Activated CD8-positive, alpha-beta memory T cell treated with anti-CD3 and anti-CD28 coated beads, Interleukin-2, amount 10 ng/mL, durations not matched to agents 7 days and 5 days (primary cell): ENCODE results near the gene DDI2. TPM values are rescaled to one million over a fixed set of nuclear protein-coding genes. Genes with fewer than 3 reads are reported as not detected.

Experiments used
- ATAC-seq: fragments of 150-1000 bp; cut with Tn5 transposase; one replicate; pipeline ENCODE4 v1.10.0; 2021; ENCODE audit warnings: moderate library complexity
- CTCF ChIA-PET: fragments of 350-600 bp; sonication (Branson Sonifier 250); formaldehyde crosslinking; loops from one replicate; lab custom pipeline; 2021; ENCODE audit warnings: antibody characterized with exemption; lab: Charles Lee
- DNase-seq: peaks from one replicate; pipeline ENCODE4 v3.0.0-alpha.2; 2020
- H3K27ac Mint-ChIP-seq: one replicate; pipeline ENCODE4 v1.8.0; 2021; ENCODE audit warnings: mild to moderate bottlenecking, mixed read lengths
- H3K27me3 Mint-ChIP-seq: one replicate; pipeline ENCODE4 v1.8.0; 2021; ENCODE audit warnings: mixed read lengths
- H3K36me3 Mint-ChIP-seq: one replicate; pipeline ENCODE4 v1.8.0; 2021; ENCODE audit warnings: mild to moderate bottlenecking, mixed read lengths
- H3K4me1 Mint-ChIP-seq: one replicate; pipeline ENCODE4 v1.8.0; 2021; ENCODE audit warnings: mixed read lengths
- H3K4me3 Mint-ChIP-seq: one replicate; pipeline ENCODE4 v1.8.0; 2021; ENCODE audit warnings: mild to moderate bottlenecking, moderate library complexity, mixed read lengths
- H3K9me3 Mint-ChIP-seq: one replicate; pipeline ENCODE4 v1.8.0; 2022; ENCODE audit warnings: low read depth, mixed read lengths
- total RNA-seq, 2 experiments: library from RNA; stranded (reverse); gene quantifications; one replicate each; pipeline ENCODE4 v1.2.3, GENCODE V29; 2021

DDI2 gene
- total RNA-seq, 2 experiments from 2014 or later, result 24.0 to 31.4 TPM

DNA sequence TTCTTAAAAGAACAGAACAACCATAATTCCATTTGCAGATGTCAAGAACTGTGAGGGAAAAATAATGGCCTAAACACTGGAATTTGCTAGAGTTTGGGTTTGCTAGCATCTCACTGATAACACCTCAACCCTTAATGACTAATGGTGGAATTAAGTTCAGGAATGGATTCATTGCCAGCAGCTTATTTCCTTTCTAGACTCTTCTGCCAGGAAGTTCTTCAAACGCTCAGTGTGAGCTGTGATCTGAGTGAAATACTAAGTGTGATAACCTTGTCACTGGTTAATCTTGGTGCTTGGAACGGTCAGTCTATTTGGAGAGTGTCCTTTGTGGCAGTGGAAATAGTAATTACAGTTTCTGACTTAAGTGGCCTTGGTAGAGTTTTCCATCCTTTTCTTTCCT lies 45.2 kb downstream of the DDI2 start:
- ATAC-seq, result no peak
- no peaks in the 10 kb centered on the region for H3K4me1 Mint-ChIP-seq
- DNase-seq, result no peak
- H3K27ac Mint-ChIP-seq, result no peak overlapping the region
- peaks cover 32% of the 10 kb centered on the region for H3K36me3 Mint-ChIP-seq
- H3K27me3 Mint-ChIP-seq, result no peaks in the 10 kb centered on the region
- no peaks in the 10 kb centered on the region for H3K9me3 Mint-ChIP-seq
- H3K4me3 Mint-ChIP-seq, result no peak overlapping the region
- CTCF ChIA-PET, result interaction anchor here (1.3 kb wide), 1 partner anchor 12 kb away, joined by 3 read pairs; no protein-coding TSS in a partner anchor

DNA sequence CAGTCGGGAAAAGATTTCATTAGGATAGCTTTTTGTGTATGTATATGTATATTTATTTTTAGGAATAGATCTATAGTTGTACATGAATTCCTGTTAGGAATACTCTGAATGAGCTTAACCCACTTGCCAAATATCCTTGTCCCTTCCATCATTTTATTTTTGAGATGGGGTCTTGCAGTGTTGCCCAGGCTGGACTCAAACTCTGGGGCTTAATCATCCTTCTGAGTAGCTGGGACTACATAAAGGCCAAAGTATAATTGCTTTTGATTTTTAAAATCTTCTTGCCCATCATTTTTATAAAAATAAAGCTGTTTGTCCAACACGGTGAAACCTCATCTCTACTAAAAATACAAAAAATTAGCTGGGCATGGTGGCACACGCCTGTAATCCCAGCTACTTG lies 46.7 kb downstream of the DDI2 start:
- H3K9me3 Mint-ChIP-seq, result no peaks in the 10 kb centered on the region
- H3K4me3 Mint-ChIP-seq, result no peak overlapping the region
- H3K36me3 Mint-ChIP-seq, result peaks cover 28% of the 10 kb centered on the region
- H3K4me1 Mint-ChIP-seq, result no peaks in the 10 kb centered on the region
- H3K27me3 Mint-ChIP-seq, result no peaks in the 10 kb centered on the region
- ATAC-seq (no peak), DNase-seq (no peak)
- CTCF ChIA-PET, result interaction anchor here (1.3 to 1.5 kb wide), 4 partner anchors 10 to 77 kb away, joined by 3 to 4 read pairs (median 4); no protein-coding TSS in a partner anchor
- H3K27ac Mint-ChIP-seq, result no peak overlapping the region

DNA sequence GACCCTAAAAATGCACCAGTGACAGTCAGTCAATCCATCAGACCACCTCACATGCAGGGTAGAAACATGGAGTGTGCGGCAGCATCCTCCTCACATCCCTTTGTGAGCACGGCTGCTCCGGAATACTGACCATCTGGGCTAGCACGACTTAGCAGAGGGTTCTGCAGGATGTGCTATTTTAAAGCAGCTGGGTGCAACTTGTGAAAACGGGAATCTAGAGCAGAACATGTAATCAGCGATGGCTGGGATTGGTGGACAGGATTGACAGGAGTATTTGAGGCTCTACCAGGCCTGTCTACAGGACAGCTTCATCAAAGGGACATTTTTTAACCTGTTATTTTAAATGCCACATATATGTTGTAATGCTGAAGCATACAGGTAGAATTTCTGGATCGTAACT lies 50.1 kb downstream of the DDI2 start:
- ATAC-seq (no peak), DNase-seq (no peak)
- peaks cover 2% of the 10 kb centered on the region for H3K36me3 Mint-ChIP-seq
- H3K9me3 Mint-ChIP-seq, result no peaks in the 10 kb centered on the region
- H3K4me3 Mint-ChIP-seq, result no peak overlapping the region
- H3K27me3 Mint-ChIP-seq, result no peaks in the 10 kb centered on the region
- CTCF ChIA-PET, result no interaction called here
- H3K4me1 Mint-ChIP-seq, result no peaks in the 10 kb centered on the region
- H3K27ac Mint-ChIP-seq, result no peak overlapping the region

DNA sequence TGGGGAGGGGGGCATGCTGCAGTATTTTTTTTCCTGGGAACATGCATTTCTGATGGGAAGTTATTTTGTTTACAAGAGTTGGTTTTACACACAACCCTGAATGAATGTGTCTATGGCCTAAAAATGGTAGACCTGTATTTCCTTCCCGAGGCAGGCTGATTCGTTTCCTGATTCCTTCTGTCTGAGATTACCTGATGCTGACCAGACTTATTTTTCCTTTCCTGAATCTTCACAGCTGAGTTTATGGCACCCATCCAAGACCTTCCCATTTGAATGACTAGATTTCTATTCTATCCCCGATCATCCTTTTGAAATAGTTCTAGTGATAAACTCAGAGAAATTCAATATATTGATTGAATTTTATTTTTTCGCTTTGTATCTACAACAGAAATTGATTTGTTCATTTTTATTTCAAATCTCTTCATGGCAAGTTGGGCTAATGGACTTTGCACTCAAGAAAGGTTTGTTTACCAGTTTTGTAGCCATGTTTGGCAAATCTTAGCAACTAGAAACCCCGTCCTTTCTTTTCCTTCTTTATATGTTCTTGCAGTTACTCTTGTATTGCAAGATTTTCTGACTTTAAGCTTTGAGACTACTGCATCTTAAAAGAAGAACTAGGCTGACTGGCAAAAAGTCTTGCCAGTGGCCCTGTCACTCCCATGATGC lies 51.0 kb downstream of the DDI2 start:
- DNase-seq (no peak), ATAC-seq (no peak)
- Mint-ChIP-seq H3K4me1 (no peaks in the 10 kb centered on the region), H3K27ac (no peak overlapping the region), H3K27me3 (no peaks in the 10 kb centered on the region), H3K36me3 (peaks cover under 1% of the 10 kb centered on the region), H3K4me3 (no peak overlapping the region), H3K9me3 (no peaks in the 10 kb centered on the region)
- CTCF ChIA-PET, result no interaction called here

DNA sequence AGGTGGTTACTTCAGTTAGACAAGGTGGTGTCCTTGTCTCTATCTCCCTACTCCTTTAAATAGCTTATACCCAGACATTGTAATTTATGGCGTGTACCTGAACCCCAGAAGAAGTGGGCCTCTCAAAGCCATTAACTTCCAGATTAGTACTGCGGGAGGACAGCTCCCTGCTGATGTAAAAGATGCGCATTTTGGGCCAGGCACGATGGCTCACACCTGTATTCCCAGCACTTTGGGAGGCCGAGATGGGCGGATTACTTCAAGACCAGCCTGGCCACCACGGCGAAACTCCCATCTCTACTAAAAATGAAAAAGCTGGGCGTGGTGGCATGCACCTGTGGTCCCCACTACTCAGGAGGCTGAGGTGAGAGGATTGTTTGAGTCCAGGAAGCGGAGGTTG lies 51.8 kb downstream of the DDI2 start:
- H3K4me3 Mint-ChIP-seq, result no peak overlapping the region
- H3K9me3 Mint-ChIP-seq, result no peaks in the 10 kb centered on the region
- no peaks in the 10 kb centered on the region for H3K36me3 Mint-ChIP-seq
- CTCF ChIA-PET, result interaction anchor here (0.8 kb wide), 1 partner anchor 72 kb away, joined by 3 read pairs; no protein-coding TSS in a partner anchor
- ATAC-seq (no peak), DNase-seq (no peak)
- H3K27me3 Mint-ChIP-seq, result no peaks in the 10 kb centered on the region
- H3K27ac Mint-ChIP-seq, result no peak overlapping the region
- no peaks in the 10 kb centered on the region for H3K4me1 Mint-ChIP-seq

DNA sequence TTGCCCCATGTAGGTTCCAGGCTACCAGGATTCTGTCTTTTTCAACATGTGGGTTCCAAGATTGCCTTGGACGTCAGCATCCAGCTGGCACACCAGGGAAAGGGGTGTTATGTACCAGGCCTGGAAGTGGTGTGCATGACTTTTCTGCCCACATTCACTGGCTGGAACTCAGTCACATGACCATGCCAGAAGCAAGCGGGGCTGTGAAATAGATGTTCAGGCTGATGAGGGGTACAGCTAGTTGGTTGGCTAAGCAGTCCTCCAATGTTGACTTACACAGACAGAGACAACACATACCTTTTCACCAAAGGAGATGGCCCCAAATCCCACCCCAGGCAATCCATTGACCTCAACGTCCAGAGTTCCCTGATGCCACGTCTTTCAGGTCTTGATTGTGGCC lies 52.6 kb downstream of the DDI2 start:
- no peaks in the 10 kb centered on the region for H3K4me1 Mint-ChIP-seq
- H3K27ac Mint-ChIP-seq, result no peak overlapping the region
- DNase-seq, result no peak
- CTCF ChIA-PET, result interaction anchor here (0.8 to 1.2 kb wide), 2 partner anchors 16 to 72 kb away, joined by 3 read pairs; no protein-coding TSS in a partner anchor
- no peaks in the 10 kb centered on the region for H3K9me3 Mint-ChIP-seq
- H3K27me3 Mint-ChIP-seq, result no peaks in the 10 kb centered on the region
- H3K4me3 Mint-ChIP-seq, result no peak overlapping the region
- no peaks in the 10 kb centered on the region for H3K36me3 Mint-ChIP-seq
- ATAC-seq, result no peak

DNA sequence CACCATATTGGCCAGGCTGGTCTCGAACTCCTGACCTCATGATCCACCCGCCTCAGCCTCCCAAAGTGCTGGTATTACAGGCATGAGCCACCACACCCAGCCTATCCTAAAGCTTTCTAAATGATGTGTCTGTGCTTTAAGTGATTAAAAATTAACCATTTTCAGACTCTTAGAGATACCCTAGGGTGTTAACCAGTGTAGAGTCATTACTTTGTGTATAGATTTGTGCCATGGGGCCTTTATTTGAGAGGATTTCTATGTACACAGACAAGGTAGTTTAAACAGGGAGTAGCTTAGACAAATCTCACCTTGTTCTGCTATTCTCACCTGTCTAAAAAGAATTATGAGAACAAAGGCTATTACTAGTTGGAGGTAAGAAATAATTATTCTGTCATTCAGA lies 54.2 kb downstream of the DDI2 start:
- no peaks in the 10 kb centered on the region for H3K27me3 Mint-ChIP-seq
- CTCF ChIA-PET, result no interaction called here
- H3K27ac Mint-ChIP-seq, result no peak overlapping the region
- ATAC-seq (no peak), DNase-seq (no peak)
- H3K4me1 Mint-ChIP-seq, result no peaks in the 10 kb centered on the region
- H3K4me3 Mint-ChIP-seq, result no peak overlapping the region
- no peaks in the 10 kb centered on the region for H3K9me3 Mint-ChIP-seq
- H3K36me3 Mint-ChIP-seq, result no peaks in the 10 kb centered on the region

DNA sequence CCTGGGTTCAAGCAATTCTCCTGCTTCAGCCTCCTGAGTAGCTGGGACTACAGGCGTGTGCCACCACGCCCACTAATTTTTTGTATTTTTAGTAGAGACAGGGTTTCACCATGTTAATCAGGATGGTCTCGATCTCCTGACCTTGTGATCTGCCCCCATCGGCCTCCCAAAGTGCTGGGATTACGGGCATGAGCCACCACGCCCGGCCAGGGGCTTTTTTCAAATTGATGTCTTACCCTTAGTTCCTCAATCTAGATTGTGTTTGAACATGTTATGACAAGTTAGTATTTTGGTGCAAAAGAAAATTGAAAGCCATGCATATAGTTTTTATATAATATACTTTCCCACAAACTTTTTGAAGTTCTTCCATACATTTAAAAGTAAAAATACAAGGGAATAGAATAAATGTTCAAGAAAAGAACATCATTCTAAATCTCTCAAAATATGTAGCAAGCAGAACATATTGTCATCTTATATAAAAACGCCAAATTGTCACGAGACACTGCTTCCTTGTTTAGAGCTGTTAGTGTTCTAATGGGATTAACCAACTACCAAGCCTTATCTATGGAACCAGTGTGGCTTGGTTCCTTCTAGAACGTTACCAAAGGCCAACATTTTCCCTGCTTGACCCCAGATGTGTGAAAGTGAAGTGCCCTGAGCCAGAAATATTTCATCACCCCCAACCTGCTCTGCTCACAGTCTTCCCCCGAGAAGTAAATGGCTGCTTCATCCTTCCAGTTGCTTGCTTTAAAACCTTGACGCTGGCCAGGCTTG lies 57.3 kb downstream of the DDI2 start:
- Mint-ChIP-seq H3K4me1 (peaks cover 3% of the 10 kb centered on the region), H3K4me3 (no peak overlapping the region), H3K9me3 (no peaks in the 10 kb centered on the region), H3K27me3 (no peaks in the 10 kb centered on the region), H3K27ac (no peak overlapping the region), H3K36me3 (no peaks in the 10 kb centered on the region)
- DNase-seq, result no peak
- CTCF ChIA-PET, result interaction anchor here (1.2 kb wide), 1 partner anchor 11 kb away, joined by 3 read pairs; no protein-coding TSS in a partner anchor
- ATAC-seq, result no peak

DNA sequence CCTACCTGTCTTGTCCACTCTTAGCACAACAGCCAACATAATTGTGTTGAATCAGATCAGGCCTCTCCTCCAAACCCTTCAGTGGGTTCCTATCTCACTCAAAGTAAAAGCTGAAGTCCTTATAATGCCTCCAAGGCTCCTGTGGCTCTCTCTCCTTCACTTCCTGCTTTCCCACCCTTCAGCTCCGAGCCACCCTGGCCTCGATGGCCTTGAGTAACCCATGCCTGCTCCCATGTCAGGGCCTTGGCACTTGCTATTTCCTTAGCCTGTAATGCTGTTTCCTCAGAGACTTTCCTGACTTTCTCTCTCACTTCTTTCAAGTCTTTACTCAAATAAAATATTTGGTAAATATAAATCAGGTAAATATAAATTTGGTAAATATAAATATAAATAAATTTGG lies 58.8 kb downstream of the DDI2 start:
- Mint-ChIP-seq H3K4me3 (no peak overlapping the region), H3K4me1 (peaks cover 6% of the 10 kb centered on the region), H3K9me3 (no peaks in the 10 kb centered on the region), H3K27me3 (no peaks in the 10 kb centered on the region), H3K27ac (no peak overlapping the region), H3K36me3 (no peaks in the 10 kb centered on the region)
- DNase-seq, result no peak
- CTCF ChIA-PET, result interaction anchor here (1.0 kb wide), 1 partner anchor 12 kb away, joined by 3 read pairs; no protein-coding TSS in a partner anchor
- no peak for ATAC-seq

DNA sequence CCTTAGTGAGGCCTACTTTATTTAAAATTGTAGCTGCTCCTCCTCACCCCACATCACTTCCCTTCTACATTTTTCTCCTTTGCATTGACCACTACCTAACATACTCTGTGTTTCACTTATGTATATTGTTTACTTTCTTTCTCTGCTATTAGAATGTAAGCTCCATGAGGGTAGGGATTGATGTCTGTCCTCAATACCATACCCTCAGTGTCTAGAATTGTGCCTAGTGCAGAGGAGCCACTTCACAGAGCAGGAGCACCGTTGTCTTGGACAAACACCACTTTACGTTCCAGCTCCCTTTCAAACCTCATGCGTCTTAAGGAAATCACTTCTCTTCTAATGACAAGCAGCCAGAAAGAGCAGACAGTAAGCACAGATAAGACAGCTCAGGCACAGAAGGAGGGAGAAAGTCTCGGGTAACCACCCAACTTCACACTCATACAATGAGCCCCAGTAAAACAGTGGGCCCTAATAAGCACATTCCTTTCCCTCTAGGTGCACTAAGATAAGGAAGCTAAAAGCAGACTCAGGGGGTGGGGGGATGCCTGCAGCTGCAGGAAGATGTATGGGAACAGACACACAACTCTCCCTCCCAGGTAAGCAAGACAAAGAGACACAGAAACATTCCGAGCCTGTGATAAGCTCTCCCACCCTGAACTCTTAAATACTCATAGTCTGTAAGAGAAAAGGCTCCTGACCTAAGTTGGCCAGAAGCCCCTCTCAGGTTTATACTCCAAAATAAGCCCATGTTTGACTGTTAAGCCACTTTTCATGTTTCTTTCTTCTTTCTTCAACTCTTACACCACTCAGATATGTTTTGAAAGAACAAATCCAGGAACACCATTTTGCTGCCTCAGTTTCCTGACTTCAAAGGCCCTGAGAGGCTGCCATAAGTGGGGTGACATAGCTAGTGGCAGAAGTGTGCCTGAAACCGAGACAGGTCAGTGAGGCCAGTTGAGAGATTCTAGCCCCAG lies 59.7 kb downstream of the DDI2 start:
- Mint-ChIP-seq H3K4me3 (no peak overlapping the region), H3K4me1 (peaks cover 9% of the 10 kb centered on the region), H3K27me3 (no peaks in the 10 kb centered on the region), H3K9me3 (no peaks in the 10 kb centered on the region), H3K27ac (no peak overlapping the region), H3K36me3 (no peaks in the 10 kb centered on the region)
- no peak for DNase-seq
- CTCF ChIA-PET, result interaction anchor here (1.0 kb wide), 1 partner anchor 13 kb away, joined by 3 read pairs; no protein-coding TSS in a partner anchor
- ATAC-seq, result no peak

DNA sequence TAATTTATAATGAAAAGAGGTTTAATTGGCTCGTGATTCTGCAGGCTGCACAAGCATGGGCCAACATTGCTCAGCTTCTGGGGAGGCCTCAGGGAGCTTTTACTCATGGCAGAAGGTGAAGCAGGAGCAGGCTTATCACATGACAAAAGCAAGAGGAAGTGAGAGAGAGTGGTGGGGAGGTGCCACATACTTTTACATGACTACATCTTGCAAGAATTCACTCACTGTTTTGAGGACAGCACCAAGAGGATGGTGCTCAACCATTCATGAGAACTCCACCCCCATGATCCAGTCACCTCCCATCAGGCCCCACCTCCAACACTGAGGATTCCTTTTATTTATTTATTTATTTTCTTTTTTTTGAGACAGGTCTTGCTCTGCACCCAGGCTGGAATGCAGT lies 61.3 kb downstream of the DDI2 start:
- Mint-ChIP-seq H3K9me3 (no peaks in the 10 kb centered on the region), H3K27ac (no peak overlapping the region), H3K4me1 (peaks cover 11% of the 10 kb centered on the region), H3K36me3 (no peaks in the 10 kb centered on the region), H3K27me3 (no peaks in the 10 kb centered on the region), H3K4me3 (no peak overlapping the region)
- DNase-seq (no peak), ATAC-seq (peak; percentile 27)
- CTCF ChIA-PET, result no interaction called here

DNA sequence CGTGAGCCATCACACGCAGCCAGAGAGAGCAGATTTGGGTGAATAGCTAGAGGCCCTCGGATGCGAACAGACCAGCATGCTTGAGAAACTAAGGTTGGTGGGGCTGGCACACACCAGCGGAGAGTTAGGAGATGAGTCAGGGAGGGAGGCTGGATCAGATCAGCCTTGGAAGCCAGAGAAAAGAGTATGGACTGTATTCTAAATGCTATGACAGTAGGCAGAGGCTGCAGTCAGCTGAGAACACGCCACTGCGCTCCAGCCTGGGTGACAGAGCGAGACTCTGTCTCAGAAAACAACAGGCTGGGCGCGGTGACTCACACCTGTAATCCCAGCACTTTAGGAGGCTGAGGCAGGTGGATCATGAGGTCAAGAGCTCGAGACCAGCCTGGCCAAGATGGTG lies 62.9 kb downstream of the DDI2 start:
- Mint-ChIP-seq H3K36me3 (no peaks in the 10 kb centered on the region), H3K4me3 (no peak overlapping the region), H3K4me1 (peaks cover 14% of the 10 kb centered on the region), H3K27ac (no peak overlapping the region), H3K27me3 (no peaks in the 10 kb centered on the region), H3K9me3 (no peaks in the 10 kb centered on the region)
- ATAC-seq (no peak), DNase-seq (no peak)
- CTCF ChIA-PET, result interaction anchor here (1.6 kb wide), 1 partner anchor 402 kb away, joined by 3 read pairs; no protein-coding TSS in a partner anchor
